ENCODE data around the gene PHLDB3. TPM values are rescaled to one million over a fixed set of nuclear protein-coding genes. Genes with fewer than 3 reads are reported as not detected.
A peak's percentile ranks its signal among the peaks of the same experiment; 100 is the strongest.

Gene PHLDB3
- total and polyA plus RNA-seq, 5 donors, result 6.3 to 11.4 (median 7.2) TPM

DNA sequence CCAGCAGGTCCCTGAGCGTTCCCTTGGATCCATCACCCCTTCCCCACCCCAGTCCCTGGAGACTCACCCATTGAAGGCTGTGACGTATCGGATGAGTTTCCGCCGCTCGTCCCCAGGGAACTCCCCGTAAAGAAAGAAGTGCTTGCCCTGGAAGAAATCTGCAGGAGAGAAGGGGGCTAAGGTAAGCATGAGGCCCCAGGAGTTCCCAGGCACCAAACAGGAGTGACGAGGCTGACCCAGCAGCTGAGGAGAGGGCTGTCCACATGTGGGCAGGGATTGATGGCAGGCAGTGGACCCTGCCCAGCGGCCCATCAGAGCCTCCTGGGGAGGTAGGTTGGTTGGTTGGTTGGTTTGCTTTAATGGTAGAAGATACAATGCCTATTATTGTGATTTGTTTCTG, 39.5 kb upstream of the PHLDB3 start:
- Histone ChIP-seq H3K4me3 (ENCODE audit: low read length) (no peak overlapping the region), H3K27ac (ENCODE audit: low read length) (no peak overlapping the region), H3K4me1 (ENCODE audit: control insufficient read depth, insufficient read depth, low read length) (no peaks in the 10 kb centered on the region), H3K27me3 (ENCODE audit: control insufficient read depth, insufficient read depth) (no peaks in the 10 kb centered on the region), H3K9me3 (ENCODE audit: control insufficient read depth, low read length) (no peaks in the 10 kb centered on the region)
- no peak for DNase-seq
- ATAC-seq, result no peak
- WGBS, result 97% methylated on average over 9 of the region's 9 CpGs
- intact Hi-C loops (cut with DNase I), result no loop called here

GRCh38 chr19:43541920-43542650, 37.5 kb upstream of the PHLDB3 start:
- Histone ChIP-seq H3K27me3 (ENCODE audit: control insufficient read depth, insufficient read depth) (no peaks in the 10 kb centered on the region), H3K27ac (ENCODE audit: low read length) (no peak overlapping the region), H3K4me1 (ENCODE audit: control insufficient read depth, insufficient read depth, low read length) (no peaks in the 10 kb centered on the region), H3K9me3 (ENCODE audit: control insufficient read depth, low read length) (no peaks in the 10 kb centered on the region), H3K4me3 (ENCODE audit: low read length) (no peak overlapping the region)
- ATAC-seq (no peak), DNase-seq (no peak)
- intact Hi-C loops (cut with DNase I), result no loop called here
- WGBS, result 98% methylated on average over 5 of the region's 5 CpGs

GRCh38 chr19:43540381-43540780, 35.8 kb upstream of the PHLDB3 start:
- no peak overlapping the region for H3K4me3 ChIP-seq (ENCODE audit: low read length)
- DNase-seq, result no peak
- ATAC-seq, result no peak
- intact Hi-C loops (cut with DNase I), result no loop called here
- no peaks in the 10 kb centered on the region for H3K9me3 ChIP-seq (ENCODE audit: control insufficient read depth, low read length)
- no peak overlapping the region for H3K27ac ChIP-seq (ENCODE audit: low read length)
- H3K4me1 ChIP-seq (ENCODE audit: control insufficient read depth, insufficient read depth, low read length), result no peaks in the 10 kb centered on the region
- WGBS, result 97% methylated on average over 3 of the region's 3 CpGs
- no peaks in the 10 kb centered on the region for H3K27me3 ChIP-seq (ENCODE audit: control insufficient read depth, insufficient read depth)

GRCh38 chr19:43538922-43539321, 34.4 kb upstream of the PHLDB3 start:
- H3K4me1 ChIP-seq (ENCODE audit: control insufficient read depth, insufficient read depth, low read length), result no peaks in the 10 kb centered on the region
- no peak overlapping the region for H3K27ac ChIP-seq (ENCODE audit: low read length)
- DNase-seq (no peak), ATAC-seq (no peak)
- H3K4me3 ChIP-seq (ENCODE audit: low read length), result no peak overlapping the region
- no peaks in the 10 kb centered on the region for H3K9me3 ChIP-seq (ENCODE audit: control insufficient read depth, low read length)
- intact Hi-C loops (cut with DNase I), result loop anchor here in 2 of 4 donors (5.0 kb wide), 2 partner anchors 113 to 118 kb away; no protein-coding TSS in a partner anchor
- no peaks in the 10 kb centered on the region for H3K27me3 ChIP-seq (ENCODE audit: control insufficient read depth, insufficient read depth)

DNA sequence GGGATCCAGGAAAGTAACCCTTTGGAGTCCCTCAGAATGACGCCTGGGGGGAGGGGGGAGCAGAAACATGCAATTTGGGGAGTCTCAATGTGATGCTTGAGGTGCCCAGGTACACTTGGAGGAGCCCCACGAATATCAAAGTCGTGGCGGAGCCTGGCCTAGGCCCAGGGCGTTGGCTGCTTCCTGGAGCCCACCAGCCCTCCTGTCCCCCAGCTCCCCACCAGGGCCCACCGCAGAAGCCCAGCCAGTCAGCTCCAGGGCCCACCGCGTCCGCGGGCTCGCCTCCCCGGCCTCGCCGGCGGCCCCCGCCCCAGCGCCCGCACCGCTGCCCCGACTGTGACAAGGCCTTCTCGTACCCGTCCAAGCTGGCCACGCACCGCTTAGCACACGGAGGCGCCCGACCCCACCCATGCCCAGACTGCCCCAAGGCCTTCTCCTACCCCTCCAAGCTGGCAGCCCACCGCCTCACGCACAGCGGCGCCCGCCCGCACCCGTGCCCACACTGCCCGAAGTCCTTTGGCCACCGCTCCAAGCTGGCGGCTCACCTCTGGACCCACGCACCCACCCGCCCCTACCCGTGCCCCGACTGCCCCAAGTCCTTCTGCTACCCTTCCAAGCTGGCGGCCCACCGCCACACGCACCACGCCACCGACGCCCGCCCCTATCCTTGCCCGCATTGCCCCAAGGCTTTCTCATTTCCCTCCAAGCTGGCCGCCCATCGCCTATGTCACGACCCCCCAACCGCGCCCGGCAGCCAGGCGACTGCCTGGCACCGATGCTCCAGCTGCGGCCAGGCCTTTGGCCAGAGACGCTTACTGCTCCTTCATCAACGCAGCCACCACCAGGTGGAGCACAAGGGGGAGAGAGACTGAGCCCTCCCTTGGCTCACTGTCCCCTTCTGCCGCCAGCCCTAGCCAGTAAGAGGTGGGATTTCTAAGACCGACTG, 30.5 kb upstream of the PHLDB3 start:
- WGBS, result 57% methylated on average over 62 of the region's 62 CpGs
- peak; percentile 1 to 13 for ATAC-seq
- no peak overlapping the region for H3K27ac ChIP-seq (ENCODE audit: low read length)
- no peaks in the 10 kb centered on the region for H3K27me3 ChIP-seq (ENCODE audit: control insufficient read depth, insufficient read depth)
- H3K4me1 ChIP-seq (ENCODE audit: control insufficient read depth, insufficient read depth, low read length), result no peaks in the 10 kb centered on the region
- H3K4me3 ChIP-seq (ENCODE audit: low read length), result no peak overlapping the region
- intact Hi-C loops (cut with DNase I), result loop anchor here in 2 of 4 donors (5.0 kb wide), 2 partner anchors 117 to 122 kb away; no protein-coding TSS in a partner anchor
- peak; percentile 80 to 90 (median 88) for DNase-seq
- no peaks in the 10 kb centered on the region for H3K9me3 ChIP-seq (ENCODE audit: control insufficient read depth, low read length)

GRCh38 chr19:43534305-43534815, 29.8 kb upstream of the PHLDB3 start:
- WGBS, result 11% methylated on average over 17 of the region's 17 CpGs
- intact Hi-C loops (cut with DNase I), result no loop called here
- H3K4me1 ChIP-seq (ENCODE audit: control insufficient read depth, insufficient read depth, low read length), result no peaks in the 10 kb centered on the region
- H3K27ac ChIP-seq (ENCODE audit: low read length), result peak overlapping the region; percentile 1
- DNase-seq (no peak), ATAC-seq (no peak)
- no peaks in the 10 kb centered on the region for H3K27me3 ChIP-seq (ENCODE audit: control insufficient read depth, insufficient read depth)
- H3K4me3 ChIP-seq (ENCODE audit: low read length), result no peak overlapping the region
- H3K9me3 ChIP-seq (ENCODE audit: control insufficient read depth, low read length), result no peaks in the 10 kb centered on the region

- intact Hi-C loops (cut with DNase I), result no loop called here
- under 1% methylated on average over 41 of the region's 41 CpGs for WGBS
These were observed 29.2 kb upstream of the PHLDB3 start for GRCh38 chr19:43533546-43534304.

DNA sequence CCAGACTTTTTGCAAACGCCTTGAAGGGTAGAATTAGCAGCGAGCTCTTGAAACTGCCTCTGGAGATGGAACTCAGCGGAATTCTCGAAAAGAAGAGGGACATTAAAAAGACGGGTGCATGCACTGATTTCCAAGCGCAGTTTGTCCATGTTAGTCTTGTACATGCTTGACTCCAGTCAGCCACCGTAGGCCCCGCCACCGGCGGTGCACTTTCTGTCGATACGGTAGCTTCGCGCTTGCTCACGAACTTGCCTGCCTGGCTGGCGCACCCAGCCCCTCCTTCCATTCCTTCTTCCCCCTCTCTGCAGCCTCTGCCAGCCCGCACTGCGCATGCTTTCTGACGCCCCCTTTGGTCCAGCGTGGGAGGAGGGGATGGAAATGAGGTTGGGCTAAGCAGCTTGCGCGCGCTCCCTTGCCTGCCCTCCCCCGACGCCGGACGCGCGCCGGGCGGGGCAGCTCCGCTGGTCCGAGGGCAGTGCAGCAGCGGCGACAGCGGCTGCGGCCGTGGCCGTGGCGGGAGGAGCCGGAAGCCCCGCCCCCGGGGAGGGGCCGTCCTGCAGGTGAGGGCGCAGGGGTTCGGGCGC, 28.5 kb upstream of the PHLDB3 start, which contains the start of gene ZNF575:
ZNF575 (plus strand) TSS at position 227 of the 584 bp plus-strand sequence. CDS start 1,235 bp downstream, outside the sequence.
- peak; percentile 90 to 97 (median 96) for DNase-seq
- peak; percentile 80 to 81 for ATAC-seq
- intact Hi-C loops (cut with DNase I), result no loop called here
- under 1% methylated on average over 47 of the region's 47 CpGs for WGBS
- Histone ChIP-seq H3K9me3 (ENCODE audit: control insufficient read depth, low read length) (no peaks in the 10 kb centered on the region), H3K4me1 (ENCODE audit: control insufficient read depth, insufficient read depth, low read length) (no peaks in the 10 kb centered on the region), H3K27ac (ENCODE audit: low read length) (peak within 1 kb of the TSS; percentile 75), H3K4me3 (ENCODE audit: low read length) (peak within 1 kb of the TSS; percentile 22), H3K27me3 (ENCODE audit: control insufficient read depth, insufficient read depth) (no peaks in the 10 kb centered on the region)

More at GRCh38 chr19:43533546-43534304, 29.2 kb upstream of the PHLDB3 start:
- Histone ChIP-seq H3K4me3 (ENCODE audit: low read length) (peak overlapping the region; percentile 22), H3K4me1 (ENCODE audit: control insufficient read depth, insufficient read depth, low read length) (no peaks in the 10 kb centered on the region), H3K27ac (ENCODE audit: low read length) (peak overlapping the region; percentile 75), H3K9me3 (ENCODE audit: control insufficient read depth, low read length) (no peaks in the 10 kb centered on the region), H3K27me3 (ENCODE audit: control insufficient read depth, insufficient read depth) (no peaks in the 10 kb centered on the region)
- ATAC-seq (peak; percentile 93 to 94), DNase-seq (peak; percentile 99)

- Histone ChIP-seq H3K27me3 (ENCODE audit: control insufficient read depth, insufficient read depth) (no peaks in the 10 kb centered on the region), H3K4me1 (ENCODE audit: control insufficient read depth, insufficient read depth, low read length) (no peaks in the 10 kb centered on the region), H3K27ac (ENCODE audit: low read length) (peak overlapping the region; percentile 75), H3K9me3 (ENCODE audit: control insufficient read depth, low read length) (no peaks in the 10 kb centered on the region), H3K4me3 (ENCODE audit: low read length) (peak overlapping the region; percentile 22)
- intact Hi-C loops (cut with DNase I), result no loop called here
- DNase-seq, result peak; percentile 57 to 86 (median 84)
- WGBS, result 1% methylated on average over 16 of the region's 16 CpGs
- peak; percentile 0 to 2 for ATAC-seq
These were observed 28.0 kb upstream of the PHLDB3 start for GRCh38 chr19:43532571-43532961.
